Breast epithelium (tissue), 4 donors: ENCODE data around the gene SCN9A. TPM values are rescaled to one million over a fixed set of nuclear protein-coding genes. Genes with fewer than 3 reads are reported as not detected.

Experiments
- DNase-seq, 2 donors: peaks; one replicate each; pipeline ENCODE4 v3.0.0-alpha.2; 2019; ENCODE audit warnings: low spot score in 2 of 2
- H3K27ac ChIP-seq, 2 donors: fragments of 200-600 bp; sonication (generic) in 1 of 2; one replicate each; pipeline ENCODE4 v1.5.1; 2016 to 2019; ENCODE audit warnings: mild to moderate bottlenecking in 1 of 2
- H3K27me3 ChIP-seq, 2 donors: fragments of 200-600 bp; sonication (generic) in 1 of 2; one replicate each; pipeline versions ENCODE4 v1.5.1 to v1.6.0; 2017 to 2019; ENCODE audit warnings: control low read depth in 1 of 2, mild to moderate bottlenecking in 1 of 2
- H3K36me3 ChIP-seq: fragments of 200-600 bp; one replicate; pipeline ENCODE4 v1.5.1; 2019
- H3K4me1 ChIP-seq, 2 donors: fragments of 200-600 bp; sonication (generic); one replicate each; pipeline ENCODE4 v1.5.1; 2016 to 2019; ENCODE audit warnings: control low read depth in 1 of 2
- H3K4me3 ChIP-seq, 3 donors: fragments of 200-600 bp; sonication (generic); 1 replicate in 2 of 3; 2 replicates in 1 of 3; pipeline ENCODE4 v1.5.1; 2016 to 2019; ENCODE audit warnings: mild to moderate bottlenecking in 3 of 3, moderate library complexity in 2 of 3
- H3K9me3 ChIP-seq, 2 donors: fragments of 200-600 bp; sonication (generic) in 1 of 2; one replicate each; pipeline ENCODE4 v1.5.1; 2016 to 2019; ENCODE audit warnings: control low read depth in 1 of 2
- CTCF ChIP-seq, 3 donors: fragments of 450-650 bp; IDR thresholded peaks; one replicate each; pipeline ENCODE4 v1.5.1; 2016 to 2017; ENCODE audit warnings: antibody characterized with exemption in 3 of 3, mild to moderate bottlenecking in 3 of 3, moderate library complexity in 3 of 3
- POLR2A ChIP-seq: fragments of 450-650 bp; IDR thresholded peaks from one replicate; pipeline ENCODE4 v1.6.1; 2016; ENCODE audit warnings: antibody characterized with exemption, mild to moderate bottlenecking, moderate library complexity
- POLR2AphosphoS5 ChIP-seq, 3 donors: sonication (generic); formaldehyde crosslinking; IDR thresholded peaks; one replicate each; pipeline ENCODE4 v1.6.1; 2017; ENCODE audit warnings: antibody characterized with exemption in 3 of 3
- intact Hi-C: fragments of 100-400 bp; cut with DNase I; formaldehyde crosslinking; loops from one replicate; pipeline ENCODE4 v1.15.1; 2023; ENCODE audit warnings: low total_unique reads
- total RNA-seq, 3 donors: library from RNA; depleted of rRNA; stranded (reverse); fragments of >200 nt; gene quantifications; one replicate each; pipeline ENCODE4 v1.1.0, GENCODE V29; 2016

The SCN9A gene
- total RNA-seq, 3 donors from 2014 or later = 2.0 to 12.5 (median 3.5) TPM

- Histone ChIP-seq H3K27me3 (no peaks in the 10 kb centered on the region), H3K9me3 (no peaks in the 10 kb centered on the region), H3K4me3 (no peak overlapping the region), H3K4me1 (no peaks in the 10 kb centered on the region), H3K36me3 (no peaks in the 10 kb centered on the region), H3K27ac (no peak overlapping the region)
- TF ChIP-seq CTCF (IDR thresholded peaks at IDR 0.05) (no peak), POLR2A (no peak), POLR2AphosphoS5 (IDR thresholded peaks at IDR 0.05) (no peak)
- intact Hi-C loops = no loop called here
- no peak for DNase-seq
Observed at GRCh38 chr2:166249318-166249717, 126.4 kb downstream of the SCN9A start.

- Histone ChIP-seq H3K27me3 (no peaks in the 10 kb centered on the region), H3K27ac (no peak overlapping the region), H3K4me1 (no peaks in the 10 kb centered on the region), H3K4me3 (no peak overlapping the region), H3K9me3 (no peaks in the 10 kb centered on the region), H3K36me3 (no peaks in the 10 kb centered on the region)
- no peak for DNase-seq
- intact Hi-C loops = no loop called here
- TF ChIP-seq POLR2A (no peak), CTCF (IDR thresholded peaks at IDR 0.05) (no peak), POLR2AphosphoS5 (IDR thresholded peaks at IDR 0.05) (no peak)
Observed at GRCh38 chr2:166246901-166247300, 128.8 kb downstream of the SCN9A start.

GRCh38 chr2:166242309-166242708, 133.4 kb downstream of the SCN9A start:
- DNase-seq = no peak
- Histone ChIP-seq H3K9me3 (no peaks in the 10 kb centered on the region), H3K4me1 (no peaks in the 10 kb centered on the region), H3K4me3 (no peak overlapping the region), H3K27me3 (no peaks in the 10 kb centered on the region), H3K36me3 (no peaks in the 10 kb centered on the region), H3K27ac (no peak overlapping the region)
- no peak for TF ChIP-seq POLR2A
- no peak for TF ChIP-seq CTCF (IDR thresholded peaks at IDR 0.05)
- TF ChIP-seq POLR2AphosphoS5 (IDR thresholded peaks at IDR 0.05) = no peak
- intact Hi-C loops = no loop called here

- Histone ChIP-seq H3K27me3 (no peaks in the 10 kb centered on the region), H3K4me3 (no peak overlapping the region), H3K4me1 (no peaks in the 10 kb centered on the region), H3K27ac (no peak overlapping the region), H3K9me3 (no peaks in the 10 kb centered on the region), H3K36me3 (no peaks in the 10 kb centered on the region)
- DNase-seq = no peak
- TF ChIP-seq CTCF (IDR thresholded peaks at IDR 0.05) (no peak), POLR2AphosphoS5 (IDR thresholded peaks at IDR 0.05) (no peak), POLR2A (no peak)
- intact Hi-C loops = no loop called here
Observed at GRCh38 chr2:166240387-166241313, 135.1 kb downstream of the SCN9A start.

- intact Hi-C loops = no loop called here
- Histone ChIP-seq H3K27me3 (no peaks in the 10 kb centered on the region), H3K4me3 (no peak overlapping the region), H3K27ac (no peak overlapping the region), H3K36me3 (no peaks in the 10 kb centered on the region), H3K9me3 (no peaks in the 10 kb centered on the region), H3K4me1 (no peaks in the 10 kb centered on the region)
- DNase-seq = no peak
- no peak for TF ChIP-seq POLR2A
- no peak for TF ChIP-seq POLR2AphosphoS5 (IDR thresholded peaks at IDR 0.05)
- TF ChIP-seq CTCF (IDR thresholded peaks at IDR 0.05) = no peak
Observed at GRCh38 chr2:166239548-166239947, 136.2 kb downstream of the SCN9A start.
